ENCODE data around the gene ARID1B.

ARID1B gene

DNA sequence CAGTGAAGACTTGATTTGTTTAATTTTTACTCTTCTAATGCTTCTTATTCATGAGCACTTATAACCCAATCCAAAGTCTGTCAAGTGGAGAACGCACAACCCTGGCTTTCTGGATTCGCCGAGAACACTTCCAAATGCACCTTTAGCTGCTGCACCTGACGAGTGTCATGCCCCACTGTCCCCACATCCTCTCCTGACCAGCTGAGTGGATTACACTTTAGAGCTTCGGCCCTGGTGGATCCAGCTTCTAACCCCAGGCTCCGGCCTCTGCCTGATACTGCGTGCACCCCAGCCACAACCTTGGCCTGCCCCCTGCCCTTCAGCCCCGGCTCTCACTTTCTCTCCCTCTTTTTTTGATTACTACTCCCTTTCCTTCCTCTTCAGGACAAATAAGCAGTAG lies 287.3 kb downstream of the ARID1B start:
- DNase-seq = no peak

- DNase-seq = no peak
Measured at GRCh38 chr6:157065366-157065765, 288.2 kb downstream of the ARID1B start.

GRCh38 chr6:157066781-157067491 lies 289.8 kb downstream of the ARID1B start:
- DNase-seq = no peak

GRCh38 chr6:157067507-157067906 lies 290.3 kb downstream of the ARID1B start:
- DNase-seq = no peak

- no peak for DNase-seq
Measured at GRCh38 chr6:157068691-157069324, 291.6 kb downstream of the ARID1B start.

- no peak for DNase-seq
Measured at GRCh38 chr6:157069585-157069984, 292.4 kb downstream of the ARID1B start.

DNA sequence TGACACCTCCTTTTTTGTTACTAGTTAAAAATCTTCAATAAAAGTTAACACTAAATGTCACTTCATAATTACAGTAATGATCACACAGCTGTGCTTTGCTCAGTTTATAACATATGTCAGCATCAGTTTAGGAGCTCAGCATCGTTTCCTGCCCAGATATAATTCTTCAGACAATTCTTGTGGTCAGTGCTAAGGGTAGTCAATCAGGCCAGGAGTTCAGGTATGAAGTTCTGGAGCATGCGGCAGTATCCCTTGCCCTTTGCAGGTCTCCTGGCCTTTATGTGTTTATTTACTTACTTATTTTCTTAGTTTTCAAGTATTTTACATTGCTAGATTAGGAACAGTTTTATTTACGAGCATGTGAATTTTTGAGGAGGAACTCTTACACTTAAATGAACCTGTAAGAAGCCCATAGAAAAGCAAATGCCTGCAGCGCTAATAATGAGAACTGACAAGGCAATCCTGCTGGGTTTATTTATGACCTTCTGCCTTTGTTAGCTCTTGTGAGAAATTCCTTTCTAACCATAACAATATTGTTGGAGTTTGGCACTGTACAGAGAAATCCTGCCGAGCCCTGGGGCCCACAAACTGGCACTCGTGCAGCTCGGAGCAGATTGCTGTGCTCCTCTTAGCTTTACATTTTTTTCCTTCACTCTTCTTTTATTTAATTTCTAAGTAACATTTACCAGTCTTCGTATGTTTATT lies 293.4 kb downstream of the ARID1B start:
- no peak for DNase-seq

- no peak for DNase-seq
Measured at GRCh38 chr6:157072128-157072527, 294.9 kb downstream of the ARID1B start.

DNA sequence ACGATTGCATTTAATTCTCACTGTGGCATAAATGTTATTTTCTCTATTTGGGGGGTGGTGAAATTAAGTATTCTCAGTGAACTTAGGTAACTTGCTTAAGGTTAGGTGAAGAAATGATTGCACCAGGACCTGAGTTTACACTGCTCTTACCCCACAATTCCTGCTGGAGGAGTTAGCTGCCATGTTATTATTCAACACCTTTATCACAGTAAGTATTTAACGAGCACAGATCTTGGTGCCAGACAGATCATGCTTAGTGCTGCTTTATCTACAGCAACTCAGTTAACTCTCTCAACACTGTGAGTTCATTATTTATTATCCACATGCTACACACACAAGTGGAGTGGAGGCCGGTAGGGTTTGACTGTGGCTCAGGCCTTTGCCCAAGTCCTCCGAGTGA lies 296.4 kb downstream of the ARID1B start:
- DNase-seq = no peak

DNA sequence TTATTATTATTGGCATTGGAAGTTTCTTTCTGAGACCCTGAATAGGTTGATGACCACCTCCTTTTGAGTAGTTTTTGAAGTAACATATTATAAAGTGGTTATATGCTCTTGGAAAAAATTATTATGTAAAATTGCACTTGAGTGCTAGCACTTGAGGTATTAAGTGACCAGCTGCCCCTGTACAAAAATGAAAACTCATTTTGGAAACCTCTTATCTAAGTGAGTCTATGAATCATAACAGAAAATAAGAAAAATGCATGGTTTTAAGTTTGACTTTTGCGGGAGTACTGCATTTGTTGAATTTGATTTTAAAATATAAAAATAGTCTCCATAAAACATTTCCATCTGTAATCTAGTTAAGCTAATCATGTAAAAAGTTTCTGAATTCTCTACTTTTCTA lies 297.8 kb downstream of the ARID1B start:
- no peak for DNase-seq

- DNase-seq = no peak
Measured at GRCh38 chr6:157075549-157076450, 298.6 kb downstream of the ARID1B start.

DNA sequence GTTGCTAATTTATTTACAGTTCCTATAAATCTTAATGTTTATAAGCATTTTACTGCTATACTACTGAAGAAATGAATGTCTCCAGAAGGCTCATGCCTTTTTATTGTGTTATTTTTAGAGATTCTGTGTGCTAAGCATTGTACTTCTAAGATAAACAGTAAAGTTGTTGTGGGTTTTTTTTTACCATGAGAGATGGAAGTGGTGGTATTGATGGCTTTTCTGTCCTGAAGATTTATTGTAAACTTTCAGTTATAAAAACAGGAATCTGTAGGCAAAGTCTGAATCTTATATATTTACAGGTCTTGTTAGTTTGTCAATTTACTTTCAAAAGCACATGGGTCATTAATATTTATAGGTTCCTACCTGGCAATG lies 299.3 kb downstream of the ARID1B start:
- DNase-seq = no peak

- no peak for DNase-seq
Measured at GRCh38 chr6:157077251-157077650, 300.1 kb downstream of the ARID1B start.

DNA sequence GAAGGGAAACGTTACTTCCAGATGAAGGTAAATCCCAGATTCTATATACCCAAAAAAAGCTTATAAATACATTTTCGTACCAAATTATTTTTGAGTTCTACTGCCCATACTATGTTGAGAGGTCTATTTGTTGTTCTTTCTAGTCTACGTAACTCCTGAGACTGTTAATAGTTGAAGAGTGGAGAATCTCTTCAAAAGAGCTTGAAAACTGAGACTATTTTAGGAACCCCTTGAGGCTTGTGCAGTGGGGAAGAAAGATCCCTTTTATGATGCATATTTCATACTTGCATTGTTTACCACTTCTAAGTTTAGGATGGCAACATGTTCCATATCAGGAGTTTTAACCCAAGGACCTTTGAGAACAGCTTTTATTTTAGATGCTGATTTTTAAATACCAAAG lies 301.1 kb downstream of the ARID1B start:
- no peak for DNase-seq

GRCh38 chr6:157079277-157079676 lies 302.1 kb downstream of the ARID1B start:
- no peak for DNase-seq

- DNase-seq = no peak
Measured at GRCh38 chr6:157079771-157080170, 302.6 kb downstream of the ARID1B start.

DNA sequence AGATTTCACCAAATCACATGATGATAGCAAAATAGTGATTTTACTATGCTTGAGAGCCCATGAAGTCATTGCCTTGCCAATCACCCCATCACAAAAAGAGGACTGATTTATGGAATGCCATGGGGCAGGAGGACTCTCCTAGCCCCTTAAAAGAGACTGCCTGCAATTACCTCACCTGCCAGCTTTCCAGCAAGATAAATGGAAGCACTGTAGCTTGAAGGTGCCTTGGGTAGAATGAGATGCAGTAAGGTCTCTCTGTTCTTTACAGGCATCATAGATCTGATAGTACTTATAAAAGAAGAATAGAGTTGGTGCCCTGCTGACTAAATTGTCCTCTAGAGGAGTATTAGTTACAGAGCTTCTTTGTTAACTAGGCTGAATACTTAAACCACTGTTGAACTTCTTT lies 303.8 kb downstream of the ARID1B start:
- no peak for DNase-seq

DNA sequence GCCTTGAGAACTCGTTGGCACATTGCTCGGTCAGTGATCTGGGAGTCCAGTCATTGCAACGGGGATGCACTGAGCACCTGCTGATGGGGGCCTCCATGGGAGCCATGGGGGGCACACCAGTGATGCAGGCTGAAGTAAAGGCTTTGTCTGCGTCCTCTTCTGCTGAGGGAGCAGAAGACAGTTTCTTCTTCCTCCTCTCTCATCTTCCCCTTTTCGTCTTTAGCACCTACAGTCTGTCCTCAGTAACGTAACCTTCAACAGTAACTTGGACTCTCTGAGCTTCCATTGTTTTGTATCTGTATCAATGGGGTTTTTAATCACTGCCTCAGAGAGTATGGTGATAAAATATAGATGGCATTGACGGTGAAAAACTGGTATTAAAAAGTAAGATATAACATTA lies 306.2 kb downstream of the ARID1B start:
- no peak for DNase-seq

GRCh38 chr6:157086632-157087031 lies 309.5 kb downstream of the ARID1B start:
- no peak for DNase-seq

- DNase-seq = no peak
Measured at GRCh38 chr6:157087974-157088373, 310.8 kb downstream of the ARID1B start.

GRCh38 chr6:157088841-157089240 lies 311.7 kb downstream of the ARID1B start:
- DNase-seq = no peak

DNA sequence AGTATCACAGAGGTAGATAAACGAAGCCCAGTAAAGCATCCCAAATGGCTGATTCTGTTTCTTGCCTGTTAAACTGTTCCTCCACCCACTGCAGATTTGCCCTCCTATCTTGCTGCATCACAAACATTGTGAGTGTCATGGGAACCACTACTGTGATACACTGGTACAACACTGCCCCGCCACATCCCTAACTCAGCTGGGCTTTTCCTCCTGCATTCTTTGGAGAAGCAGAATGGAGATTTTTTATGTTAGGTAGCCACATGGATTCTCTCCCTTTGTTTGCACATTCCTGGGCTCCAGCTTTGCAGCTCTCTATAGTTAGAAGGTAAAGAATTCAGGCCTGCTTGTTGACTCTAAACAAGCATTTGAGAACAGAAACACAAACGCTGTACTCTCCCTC lies 312.1 kb downstream of the ARID1B start:
- DNase-seq = no peak

- no peak for DNase-seq
Measured at GRCh38 chr6:157089851-157090250, 312.7 kb downstream of the ARID1B start.
